GF-D8 (cell line): Measurements from ENCODE around the gene ORMDL1.
"Not testable (repeated sequence)": the region's sequence is repeated elsewhere in the genome, so short reads cannot be mapped to it uniquely, and the experiment has no call there.

Source experiments
- DNase-seq: peaks from one replicate; lab custom pipeline; 2025; lab: John Stamatoyannopoulos, UW

ORMDL1 gene

DNA sequence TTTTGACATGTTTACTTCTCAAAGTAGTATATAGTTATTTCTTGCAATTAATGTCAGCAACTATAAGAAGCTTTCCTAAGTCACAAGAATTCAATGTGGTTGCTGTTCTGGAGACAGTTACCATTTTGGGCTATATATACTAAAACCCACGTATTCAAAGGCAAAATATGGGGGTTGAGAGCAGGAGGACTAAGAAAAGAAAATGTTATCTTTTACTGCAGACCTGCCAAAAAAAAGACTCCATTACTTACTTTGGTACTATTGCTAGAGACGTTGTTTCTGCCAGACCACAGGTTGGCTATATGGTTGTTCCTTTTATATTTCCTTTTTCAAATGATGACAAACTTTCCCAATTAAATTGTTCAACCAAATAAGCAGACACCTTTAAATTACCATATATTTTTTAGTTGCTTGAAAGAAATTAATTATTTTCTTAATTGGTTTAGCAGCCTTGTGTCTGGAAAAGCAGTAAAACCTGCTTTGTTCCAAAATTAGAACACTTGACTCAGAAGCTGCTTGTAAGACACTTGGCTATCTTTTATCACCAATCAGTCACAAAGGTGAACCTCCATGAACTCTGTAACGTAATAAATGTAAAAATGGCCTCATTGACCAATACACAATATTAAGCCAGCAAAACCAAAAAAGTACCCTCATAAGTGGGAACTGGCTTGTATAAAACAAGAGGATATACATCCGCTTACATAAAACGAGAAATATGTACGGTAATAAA is 13.4 kb downstream of the ORMDL1 start:
- DNase-seq, result no peak

DNA sequence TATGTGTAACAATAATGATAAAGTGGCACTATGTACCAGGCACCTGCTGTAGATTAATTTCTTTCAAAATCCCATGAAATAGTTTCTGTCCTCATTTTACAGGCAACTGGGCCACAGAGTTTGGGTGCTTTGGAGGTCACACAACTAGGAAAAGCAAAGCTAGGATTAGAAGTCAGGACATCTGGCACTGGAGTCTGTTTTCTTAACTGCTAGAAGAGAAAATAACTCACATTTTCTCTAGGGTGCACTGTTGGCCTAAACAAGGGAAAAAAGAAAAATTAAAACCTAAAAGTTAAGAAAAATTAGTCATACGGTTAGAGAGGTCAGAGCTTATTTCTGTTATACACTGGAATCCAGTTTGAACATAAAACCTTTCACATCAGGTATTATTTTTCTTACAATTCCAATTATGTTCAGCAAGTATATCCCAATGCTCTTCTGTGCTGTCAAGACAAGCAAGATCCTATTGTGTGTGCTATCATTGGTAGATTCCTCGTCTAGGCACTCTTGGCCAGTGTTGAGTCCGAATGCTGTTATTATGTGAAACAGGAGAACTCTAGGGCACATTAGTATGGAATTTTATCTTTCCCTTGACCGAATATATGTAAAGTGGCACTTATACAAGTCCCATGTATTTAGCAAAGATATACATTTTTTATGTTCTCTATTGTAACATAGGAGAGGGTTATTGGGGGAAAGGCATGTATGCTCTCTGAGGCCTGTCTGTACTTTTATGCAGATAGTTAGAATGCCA is 20.1 kb downstream of the ORMDL1 start:
- no peak for DNase-seq

DNA sequence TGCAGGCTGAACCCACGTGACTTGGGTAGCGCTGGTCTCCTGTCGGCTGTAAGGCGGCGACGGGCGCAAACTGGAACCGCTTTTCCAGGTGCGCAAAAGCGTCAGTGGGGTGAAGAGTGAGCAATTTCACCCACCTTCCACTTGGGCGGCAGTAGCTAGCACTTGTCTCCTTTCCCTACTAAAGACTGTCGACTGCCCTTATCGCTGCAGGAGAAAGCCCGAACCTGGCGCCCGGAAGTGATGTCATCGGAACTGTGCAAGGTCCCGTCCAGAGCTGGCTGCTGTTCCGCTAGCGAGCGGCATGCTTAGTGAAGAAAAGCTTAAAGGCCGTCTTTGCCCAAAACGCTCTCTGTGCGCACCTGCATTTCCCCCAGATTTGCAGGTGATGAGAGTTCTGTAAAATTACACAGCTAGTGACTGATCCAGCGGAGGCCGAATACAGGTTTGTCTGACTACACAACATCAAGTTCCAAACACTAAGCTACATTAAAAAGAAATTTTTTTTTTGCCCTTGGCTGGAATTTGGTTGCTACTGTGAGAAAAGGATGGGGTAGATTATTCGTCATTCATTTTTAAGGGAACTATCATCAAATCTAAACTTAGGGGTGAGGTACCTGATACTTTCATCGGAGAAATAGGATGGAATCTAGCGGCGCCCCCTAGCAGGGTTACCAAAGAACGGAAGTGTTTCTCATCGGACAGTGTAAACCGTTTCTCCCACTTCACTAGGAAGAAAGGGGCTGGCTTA is 21.4 kb downstream of the ORMDL1 start, which contains the start of gene OSGEPL1:
OSGEPL1 (minus strand) TSS at position 242 of the 748 bp plus-strand sequence. CDS start 1,152 bp downstream, outside the sequence.
- DNase-seq, result peak; percentile 86

DNA sequence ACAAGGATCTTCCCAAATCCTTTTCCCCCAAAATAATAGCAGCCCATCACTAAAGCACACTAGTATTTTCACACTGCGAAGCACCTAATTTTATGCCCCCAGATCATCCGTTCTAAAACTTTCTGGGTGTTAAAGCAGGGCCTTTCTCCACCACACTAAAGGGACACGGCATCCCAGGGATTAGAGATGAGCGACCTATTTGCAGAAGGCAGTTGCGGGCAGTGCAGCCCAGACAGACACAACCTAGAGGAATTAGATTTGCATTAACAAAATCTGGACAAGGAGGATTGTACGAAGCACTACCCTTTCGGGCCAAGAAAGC is 21.9 kb downstream of the ORMDL1 start:
- no peak for DNase-seq

DNA sequence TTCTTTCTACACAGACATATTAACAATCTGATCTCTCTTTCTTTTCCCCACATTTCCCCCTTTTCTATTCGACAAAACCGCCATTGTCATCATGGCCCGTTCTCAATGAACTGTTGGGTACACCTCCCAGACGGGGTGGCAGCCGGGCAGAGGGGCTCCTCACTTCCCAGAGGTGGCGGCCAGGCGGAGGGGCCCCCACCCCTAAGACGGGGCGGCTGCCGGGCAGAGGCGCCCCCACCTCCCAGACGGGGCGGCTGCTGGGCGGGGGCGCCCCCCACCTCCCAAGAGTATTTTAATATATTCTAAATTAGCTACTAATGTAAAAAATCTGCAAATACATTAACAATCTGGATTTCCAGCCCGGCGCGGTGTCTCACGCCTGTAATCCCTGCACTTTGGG is 24.0 kb downstream of the ORMDL1 start:
- DNase-seq, result not testable (repeated sequence)

DNA sequence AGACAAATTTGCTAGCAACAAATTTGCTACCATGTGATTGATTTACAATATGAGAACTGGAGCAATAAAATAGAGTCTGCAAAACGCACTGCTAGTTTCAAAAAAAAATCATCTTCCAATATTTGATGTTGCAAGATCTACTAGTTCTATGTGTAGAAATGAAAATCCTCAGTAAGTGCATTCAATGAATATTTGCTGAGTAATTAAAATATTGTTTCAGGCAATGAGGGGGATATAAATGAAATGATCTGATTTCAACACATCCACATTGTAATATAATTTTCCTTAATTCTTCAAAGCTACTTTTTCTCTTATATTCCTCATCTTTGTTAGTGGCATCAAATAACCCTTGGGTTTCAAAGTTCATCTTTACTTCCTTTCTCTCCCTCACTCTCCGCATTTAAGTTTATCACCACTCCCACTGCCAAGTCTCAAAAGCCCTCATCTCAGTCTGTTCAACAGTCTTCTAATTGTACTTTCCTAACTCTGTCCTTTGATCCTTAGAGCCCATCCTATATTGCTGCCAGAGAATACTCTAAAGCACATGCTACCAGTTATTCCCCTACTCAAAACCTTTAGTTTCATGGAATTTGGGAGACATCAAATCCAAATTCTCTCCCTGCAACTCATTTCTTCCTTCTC is 27.7 kb downstream of the ORMDL1 start:
- DNase-seq, result no peak

DNA sequence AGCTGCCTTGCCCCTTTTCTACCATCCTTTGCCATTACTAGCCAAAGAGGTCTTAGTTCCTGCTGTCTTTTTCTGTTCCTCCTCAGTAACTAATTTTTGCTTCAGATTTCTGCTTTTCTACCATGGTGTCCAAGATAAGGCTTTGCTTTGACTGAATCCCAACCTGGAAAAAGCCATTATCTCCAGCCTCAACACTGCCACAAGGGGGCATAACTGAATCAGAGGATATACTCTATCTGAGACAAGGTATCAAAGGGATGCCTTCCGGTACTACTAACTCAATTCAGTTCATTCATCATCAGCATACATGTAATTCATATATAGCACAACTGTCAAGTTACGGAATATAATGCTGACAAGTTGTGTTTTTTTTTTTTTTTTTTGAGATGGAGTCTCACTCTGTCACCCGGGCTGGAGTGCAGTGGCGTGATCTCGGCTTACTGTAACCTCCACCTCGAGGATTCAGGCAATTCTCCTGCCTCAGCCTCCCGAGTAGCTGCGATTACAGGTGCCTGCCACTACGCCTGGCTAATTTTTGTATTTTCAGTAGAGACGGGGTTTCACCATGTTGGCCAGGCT is 33.0 kb downstream of the ORMDL1 start:
- DNase-seq, result no peak

DNA sequence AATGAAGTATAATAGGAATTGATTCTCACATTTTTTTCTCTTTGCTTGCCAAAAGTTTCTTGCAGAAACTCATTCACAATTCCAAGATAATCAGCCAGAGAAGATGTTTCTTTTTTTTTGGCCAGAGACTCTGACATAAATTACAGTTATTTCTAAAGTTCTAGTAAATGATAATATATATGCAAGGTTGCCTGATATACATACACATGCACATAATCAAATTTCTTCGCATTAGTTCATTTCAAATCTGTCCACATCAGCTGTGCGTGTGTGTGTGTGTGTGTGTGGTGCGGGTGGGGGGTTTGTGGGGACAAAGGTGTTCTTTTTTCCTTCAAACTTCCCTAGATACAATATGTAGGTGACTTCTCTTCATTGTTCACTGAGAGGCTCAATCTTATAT is 54.7 kb downstream of the ORMDL1 start:
- no peak for DNase-seq

DNA sequence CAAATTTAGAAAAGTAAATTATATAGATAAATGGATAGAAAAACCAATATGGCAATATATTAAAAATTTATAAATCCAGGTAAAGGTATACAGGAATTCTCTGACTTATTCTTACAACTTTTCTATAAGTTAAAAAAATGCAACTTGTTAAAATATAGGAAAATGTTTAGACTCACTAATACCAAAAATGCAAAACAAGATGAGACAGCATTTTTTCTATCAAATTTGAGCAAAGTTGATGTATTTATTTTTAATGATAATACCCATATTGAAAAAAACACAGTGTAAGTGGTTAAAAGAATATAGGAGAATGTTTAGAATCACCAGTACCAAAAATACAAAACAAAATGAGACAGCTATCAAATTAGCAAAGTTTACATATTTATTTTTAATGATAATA is 57.3 kb downstream of the ORMDL1 start:
- no peak for DNase-seq

DNA sequence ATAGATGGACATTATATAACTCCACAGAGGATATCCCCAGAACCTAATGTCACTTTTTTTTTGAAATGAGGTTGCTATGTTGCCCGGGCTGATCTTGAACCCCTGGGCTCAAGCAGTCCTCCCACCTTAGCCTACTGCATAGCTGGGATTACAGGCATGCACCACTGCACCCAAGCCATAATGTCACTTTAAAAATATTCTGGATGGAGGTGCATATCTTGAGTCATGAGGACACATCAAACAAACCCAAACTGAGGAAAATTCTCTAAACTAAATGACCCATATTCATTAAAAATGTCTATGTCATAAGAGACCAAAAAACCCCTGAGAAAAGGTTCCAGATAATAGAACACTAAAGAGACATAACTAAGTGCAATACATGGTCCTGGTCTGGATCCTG is 57.9 kb downstream of the ORMDL1 start:
- DNase-seq, result no peak

DNA sequence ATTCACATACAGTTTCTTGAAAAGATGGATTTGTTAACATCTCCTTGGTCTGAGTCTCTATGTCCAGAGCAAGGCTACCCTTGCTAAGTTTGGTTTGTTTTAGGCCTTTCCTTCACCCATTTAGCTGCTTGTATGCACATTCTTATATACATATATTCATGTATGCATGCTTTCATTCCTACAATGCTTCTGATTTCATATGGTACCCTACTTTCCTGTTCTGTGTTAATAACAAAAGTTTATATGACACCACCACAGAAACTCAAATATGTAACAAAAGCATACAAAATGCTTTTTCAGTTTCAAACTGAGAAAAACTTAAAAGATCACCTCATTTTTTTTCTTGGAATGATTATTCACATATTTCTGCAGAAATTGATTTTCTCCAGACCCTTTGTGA is 60.9 kb downstream of the ORMDL1 start:
- no peak for DNase-seq
